ENCODE results near the gene TBC1D14. TPM values are rescaled to one million over a fixed set of nuclear protein-coding genes. Genes with fewer than 3 reads are reported as not detected.

TBC1D14 gene
- total and polyA plus RNA-seq, 9 of the 15 experiments (the other 6 are each of a cell fraction or from before 2014, with no cell fraction given) = 2.1 to 59.6 (median 44.8) TPM

GRCh38 chr4:6894086-6894478, 15.5 kb upstream of the TBC1D14 start (continued):
- TF ChIP-seq, protein P1, sequence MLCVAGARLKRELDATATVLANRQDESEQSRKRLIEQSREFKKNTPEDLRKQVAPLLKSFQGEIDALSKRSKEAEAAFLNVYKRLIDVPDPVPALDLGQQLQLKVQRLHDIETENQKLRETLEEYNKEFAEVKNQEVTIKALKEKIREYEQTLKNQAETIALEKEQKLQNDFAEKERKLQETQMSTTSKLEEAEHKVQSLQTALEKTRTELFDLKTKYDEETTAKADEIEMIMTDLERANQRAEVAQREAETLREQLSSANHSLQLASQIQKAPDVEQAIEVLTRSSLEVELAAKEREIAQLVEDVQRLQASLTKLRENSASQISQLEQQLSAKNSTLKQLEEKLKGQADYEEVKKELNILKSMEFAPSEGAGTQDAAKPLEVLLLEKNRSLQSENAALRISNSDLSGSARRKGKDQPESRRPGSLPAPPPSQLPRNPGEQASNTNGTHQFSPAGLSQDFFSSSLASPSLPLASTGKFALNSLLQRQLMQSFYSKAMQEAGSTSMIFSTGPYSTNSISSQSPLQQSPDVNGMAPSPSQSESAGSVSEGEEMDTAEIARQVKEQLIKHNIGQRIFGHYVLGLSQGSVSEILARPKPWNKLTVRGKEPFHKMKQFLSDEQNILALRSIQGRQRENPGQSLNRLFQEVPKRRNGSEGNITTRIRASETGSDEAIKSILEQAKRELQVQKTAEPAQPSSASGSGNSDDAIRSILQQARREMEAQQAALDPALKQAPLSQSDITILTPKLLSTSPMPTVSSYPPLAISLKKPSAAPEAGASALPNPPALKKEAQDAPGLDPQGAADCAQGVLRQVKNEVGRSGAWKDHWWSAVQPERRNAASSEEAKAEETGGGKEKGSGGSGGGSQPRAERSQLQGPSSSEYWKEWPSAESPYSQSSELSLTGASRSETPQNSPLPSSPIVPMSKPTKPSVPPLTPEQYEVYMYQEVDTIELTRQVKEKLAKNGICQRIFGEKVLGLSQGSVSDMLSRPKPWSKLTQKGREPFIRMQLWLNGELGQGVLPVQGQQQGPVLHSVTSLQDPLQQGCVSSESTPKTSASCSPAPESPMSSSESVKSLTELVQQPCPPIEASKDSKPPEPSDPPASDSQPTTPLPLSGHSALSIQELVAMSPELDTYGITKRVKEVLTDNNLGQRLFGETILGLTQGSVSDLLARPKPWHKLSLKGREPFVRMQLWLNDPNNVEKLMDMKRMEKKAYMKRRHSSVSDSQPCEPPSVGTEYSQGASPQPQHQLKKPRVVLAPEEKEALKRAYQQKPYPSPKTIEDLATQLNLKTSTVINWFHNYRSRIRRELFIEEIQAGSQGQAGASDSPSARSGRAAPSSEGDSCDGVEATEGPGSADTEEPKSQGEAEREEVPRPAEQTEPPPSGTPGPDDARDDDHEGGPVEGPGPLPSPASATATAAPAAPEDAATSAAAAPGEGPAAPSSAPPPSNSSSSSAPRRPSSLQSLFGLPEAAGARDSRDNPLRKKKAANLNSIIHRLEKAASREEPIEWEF (CRISPR knock-in tag; IDR thresholded peaks at IDR 0.05) = no peak
- TF ChIP-seq GMEB1 (CRISPR knock-in tag; IDR thresholded peaks at IDR 0.05) (no peak), ZNF586 (CRISPR knock-in tag; conservative IDR thresholded peaks at IDR 0.05) (no peak), HOXB6 (CRISPR knock-in tag; IDR thresholded peaks at IDR 0.05; ENCODE audit: borderline replicate concordance) (no peak), ZNF253 (CRISPR knock-in tag; conservative IDR thresholded peaks at IDR 0.05) (no peak), DDX20 (tag; IDR thresholded peaks at IDR 0.05; ENCODE audit: low read depth) (no peak), FOSL1 (tag; conservative IDR thresholded peaks at IDR 0.05) (no peak)

Data from K562 (cell line).